Skeletal muscle satellite cell (primary cell): ENCODE measurements around the gene KANK2.
"Not testable (repeated sequence)": the region's sequence is repeated elsewhere in the genome, so short reads cannot be mapped to it uniquely, and the experiment has no call there.

Source experiments
- H3K27me3 ChIP-seq: 2 replicates; pipeline ENCODE4 v1.7.0; 2013; ENCODE audit warnings: low read length; ENCODE audit not compliant: control insufficient read depth, insufficient read depth
- H3K36me3 ChIP-seq: 2 replicates; pipeline ENCODE4 v1.7.0; 2013; ENCODE audit warnings: mild to moderate bottlenecking, control low read depth, low read length; ENCODE audit not compliant: insufficient read depth
- H3K4me1 ChIP-seq: 2 replicates; pipeline ENCODE4 v1.7.0; 2013; ENCODE audit warnings: low read length; ENCODE audit not compliant: control insufficient read depth, insufficient read depth
- H3K4me2 ChIP-seq: 2 replicates; pipeline ENCODE4 v1.7.0; 2013; ENCODE audit warnings: mild to moderate bottlenecking, low read length
- H3K4me3 ChIP-seq: 2 replicates; pipeline ENCODE4 v1.7.0; 2013; ENCODE audit warnings: low read length
- H3K9ac ChIP-seq: 2 replicates; pipeline ENCODE4 v1.7.0; 2013; ENCODE audit warnings: mild to moderate bottlenecking, low read depth, low read length, moderate library complexity
- H3K9me3 ChIP-seq: replicated peaks from 2 replicates; pipeline ENCODE4 v1.7.0; 2013; ENCODE audit warnings: mild to moderate bottlenecking, control low read depth, low read length

KANK2 gene

DNA sequence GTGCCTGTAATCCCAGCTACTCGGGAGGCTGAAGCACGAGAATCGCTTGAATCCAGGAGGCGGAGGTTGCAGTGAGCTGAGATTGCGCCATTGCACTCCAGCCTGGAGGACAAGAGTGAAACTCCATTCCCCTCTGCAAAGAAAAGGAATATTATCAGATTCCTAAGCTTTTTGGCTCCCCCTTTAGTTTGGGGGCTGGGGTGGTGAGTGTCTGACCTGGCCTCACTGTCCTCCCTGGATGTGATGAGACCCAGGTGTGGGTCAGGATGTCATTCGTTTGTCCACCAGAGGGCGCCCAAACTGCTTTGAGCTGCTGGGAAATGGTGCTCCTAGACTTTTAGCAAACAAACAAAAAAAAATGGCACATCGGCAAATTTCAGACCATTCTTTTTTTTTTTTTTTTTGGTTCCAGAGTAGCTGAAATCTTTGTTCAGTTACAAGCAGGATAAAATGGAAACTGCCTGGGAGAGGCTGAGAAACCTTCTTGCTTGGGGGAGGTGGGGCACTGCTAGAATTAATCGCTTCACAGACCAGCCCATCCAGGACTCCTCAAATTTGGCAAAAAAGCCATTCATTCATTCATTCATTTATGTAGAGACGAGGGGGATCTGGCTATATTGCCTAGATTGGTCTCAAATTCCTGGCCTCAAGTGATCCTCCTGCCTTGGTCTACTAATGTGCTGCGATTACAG lies 71.2 kb downstream of the KANK2 start:
- Histone ChIP-seq H3K4me1 (peaks cover 4% of the 10 kb centered on the region), H3K27me3 (no peaks in the 10 kb centered on the region), H3K4me2 (no peak overlapping the region), H3K9ac (no peak overlapping the region), H3K36me3 (peaks cover 74% of the 10 kb centered on the region), H3K4me3 (no peak overlapping the region), H3K9me3 (no peaks in the 10 kb centered on the region)

DNA sequence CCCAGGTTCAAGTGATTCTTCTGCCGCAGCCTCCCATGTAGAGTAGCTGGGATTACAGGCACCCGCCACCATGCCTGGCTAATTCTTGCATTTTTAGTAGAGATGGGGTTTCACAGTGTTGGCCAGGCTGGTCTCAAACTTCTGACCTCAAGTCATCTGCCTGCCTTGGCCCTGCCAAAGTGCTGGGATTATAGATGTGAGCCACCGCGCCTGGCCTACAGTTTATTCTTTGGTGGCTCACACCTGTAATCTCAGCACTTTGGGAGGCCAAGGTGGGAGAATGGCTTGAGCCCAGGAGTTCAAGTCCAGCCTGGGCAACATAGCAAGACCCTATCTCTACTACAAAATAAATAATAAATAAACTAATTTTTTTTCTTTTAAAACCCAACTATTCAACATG lies 73.2 kb downstream of the KANK2 start:
- not testable (repeated sequence) for H3K4me1 ChIP-seq, H3K27me3 ChIP-seq, H3K9me3 ChIP-seq, H3K4me3 ChIP-seq, H3K9ac ChIP-seq, H3K4me2 ChIP-seq
- peaks cover 72% of the 10 kb centered on the region for H3K36me3 ChIP-seq

DNA sequence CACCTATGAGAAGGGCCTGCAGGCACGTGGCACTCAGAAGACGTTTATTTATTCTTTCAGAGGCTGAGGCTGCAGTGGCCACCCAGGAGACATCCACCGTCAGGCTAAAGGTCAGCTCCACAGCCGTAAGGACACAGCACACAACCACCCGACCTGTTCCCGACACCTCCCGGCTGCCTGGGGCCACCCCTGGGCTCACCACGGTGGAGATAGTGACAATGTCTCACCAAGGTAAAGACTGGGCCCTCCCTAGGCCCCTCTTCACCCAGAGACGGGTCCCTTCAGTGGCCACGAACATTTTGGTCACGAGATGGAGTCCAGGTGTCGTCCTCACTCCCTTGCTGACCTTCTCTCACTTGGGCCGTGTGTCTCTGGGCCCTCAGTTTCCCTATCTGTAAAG lies 74.2 kb downstream of the KANK2 start:
- no peak overlapping the region for H3K4me2 ChIP-seq
- H3K4me1 ChIP-seq = no peaks in the 10 kb centered on the region
- H3K9ac ChIP-seq = no peak overlapping the region
- no peak overlapping the region for H3K4me3 ChIP-seq
- H3K9me3 ChIP-seq = no peaks in the 10 kb centered on the region
- H3K27me3 ChIP-seq = no peaks in the 10 kb centered on the region
- H3K36me3 ChIP-seq = peaks cover 72% of the 10 kb centered on the region

DNA sequence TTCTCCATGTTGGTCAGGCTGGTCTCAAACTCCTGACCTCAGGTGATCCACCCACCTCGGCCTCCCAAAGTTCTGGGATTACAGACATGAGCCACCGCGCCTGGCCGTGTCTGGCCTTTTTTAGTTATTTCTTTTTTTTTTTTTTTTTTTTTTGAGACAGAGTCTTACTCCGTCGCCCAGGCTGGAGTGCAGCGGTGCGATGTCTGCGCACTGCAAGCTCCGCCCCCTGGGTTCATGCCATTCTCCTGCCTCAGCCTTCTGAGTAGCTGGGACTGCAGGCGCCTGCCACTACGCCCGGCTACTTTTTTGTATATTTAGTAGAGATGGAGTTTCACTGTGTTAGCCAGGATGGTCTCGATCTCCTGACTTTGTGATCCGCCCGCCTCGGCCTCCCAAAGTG lies 75.4 kb downstream of the KANK2 start:
- H3K4me1 ChIP-seq, H3K27me3 ChIP-seq, H3K9me3 ChIP-seq, H3K4me3 ChIP-seq, H3K9ac ChIP-seq, H3K4me2 ChIP-seq: not testable (repeated sequence)
- H3K36me3 ChIP-seq = peaks cover 70% of the 10 kb centered on the region

DNA sequence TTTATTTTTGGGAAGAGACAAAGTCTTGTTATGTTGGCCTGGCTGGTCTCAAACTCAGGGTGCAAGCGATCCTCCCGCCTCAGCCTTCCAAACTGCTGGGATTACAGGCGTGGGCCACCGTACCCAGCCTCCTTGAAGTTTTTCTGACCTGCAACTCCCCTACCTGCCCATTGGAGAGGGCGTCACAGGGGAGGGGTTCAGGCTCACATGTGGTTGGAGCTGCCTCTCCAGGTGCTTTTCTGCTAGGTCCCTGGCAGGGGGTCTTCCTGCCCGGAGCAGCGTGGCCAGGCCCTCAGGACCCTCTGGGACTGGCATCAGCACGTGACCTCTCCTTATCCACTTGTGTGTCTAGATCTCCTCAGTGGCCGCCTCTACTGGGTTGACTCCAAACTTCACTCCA lies 80.8 kb downstream of the KANK2 start:
- H3K27me3 ChIP-seq = no peaks in the 10 kb centered on the region
- no peak overlapping the region for H3K9ac ChIP-seq
- no peak overlapping the region for H3K4me3 ChIP-seq
- no peak overlapping the region for H3K4me2 ChIP-seq
- no peaks in the 10 kb centered on the region for H3K9me3 ChIP-seq
- no peaks in the 10 kb centered on the region for H3K4me1 ChIP-seq
- peaks cover 78% of the 10 kb centered on the region for H3K36me3 ChIP-seq

DNA sequence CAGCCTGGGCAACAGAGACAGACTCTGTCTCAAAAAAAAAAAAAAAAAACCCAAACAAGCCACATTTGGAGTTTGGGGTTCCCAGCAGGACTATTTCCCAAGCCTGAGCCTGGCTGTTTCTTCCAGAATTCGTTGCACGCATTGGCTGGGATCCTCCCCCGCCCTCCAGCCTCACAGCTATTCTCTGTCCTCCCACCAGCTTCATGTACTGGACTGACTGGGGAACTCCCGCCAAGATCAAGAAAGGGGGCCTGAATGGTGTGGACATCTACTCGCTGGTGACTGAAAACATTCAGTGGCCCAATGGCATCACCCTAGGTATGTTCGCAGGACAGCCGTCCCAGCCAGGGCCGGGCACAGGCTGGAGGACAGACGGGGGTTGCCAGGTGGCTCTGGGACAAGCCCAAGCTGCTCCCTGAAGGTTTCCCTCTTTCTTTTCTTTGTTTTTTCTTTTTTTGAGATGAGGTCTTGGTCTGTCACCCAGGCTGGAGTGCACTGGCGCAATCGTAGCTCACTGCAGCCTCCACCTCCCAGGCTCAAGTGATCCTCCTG lies 81.4 kb downstream of the KANK2 start:
- H3K27me3 ChIP-seq = no peaks in the 10 kb centered on the region
- H3K36me3 ChIP-seq = peaks cover 81% of the 10 kb centered on the region
- no peak overlapping the region for H3K4me2 ChIP-seq
- no peak overlapping the region for H3K4me3 ChIP-seq
- H3K9me3 ChIP-seq = no peaks in the 10 kb centered on the region
- no peaks in the 10 kb centered on the region for H3K4me1 ChIP-seq
- no peak overlapping the region for H3K9ac ChIP-seq

DNA sequence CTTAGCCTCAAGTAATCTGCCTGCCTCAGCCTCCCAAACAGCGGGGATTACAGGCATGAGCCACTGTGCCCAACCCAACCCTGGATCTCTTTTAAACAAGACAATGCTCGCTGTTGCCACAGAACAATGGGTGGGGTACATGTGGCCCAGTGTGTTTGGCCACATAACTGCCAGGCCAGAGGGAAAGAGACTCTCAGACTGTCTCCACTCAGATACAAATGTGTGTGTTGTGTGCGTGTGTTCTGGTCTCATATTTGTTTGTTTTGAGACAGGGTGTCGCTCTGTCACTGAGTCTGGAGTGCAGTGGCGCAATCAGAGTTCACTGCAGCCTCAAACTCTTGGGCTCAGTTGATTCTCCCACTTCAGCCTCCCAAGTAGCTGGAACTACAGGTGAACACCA lies 82.3 kb downstream of the KANK2 start:
- Histone ChIP-seq H3K4me2 (no peak overlapping the region), H3K9ac (no peak overlapping the region), H3K36me3 (peaks cover 79% of the 10 kb centered on the region), H3K27me3 (no peaks in the 10 kb centered on the region), H3K9me3 (no peaks in the 10 kb centered on the region), H3K4me1 (no peaks in the 10 kb centered on the region), H3K4me3 (no peak overlapping the region)
